MM.1S (cell line): Measurements from ENCODE around the gene DDAH2.

Source experiments
- DNase-seq: peaks from one replicate; pipeline ENCODE4 v3.0.0-alpha.2; 2015
- H2AFZ ChIP-seq: fragments of 300-600 bp; sonication (generic); 2 replicates; pipeline ENCODE4 v1.6.0; 2016; ENCODE audit warnings: antibody characterized with exemption, low read length
- H3F3A ChIP-seq: fragments of 300-600 bp; sonication (generic); 2 replicates; pipeline ENCODE4 v1.6.1; 2016; ENCODE audit warnings: mild to moderate bottlenecking, antibody characterized with exemption, low read length, moderate library complexity, mixed read lengths; ENCODE audit not compliant: insufficient read depth
- H3K27ac ChIP-seq: fragments of 300-600 bp; sonication (generic); 2 replicates; pipeline ENCODE4 v1.5.1; 2016; ENCODE audit warnings: mild to moderate bottlenecking, low read length
- H3K27me3 ChIP-seq: fragments of 300-600 bp; sonication (generic); replicated peaks from 2 replicates; pipeline ENCODE4 v1.6.0; 2016; ENCODE audit warnings: low read length; ENCODE audit not compliant: insufficient read depth
- H3K36me3 ChIP-seq: fragments of 300-600 bp; sonication (generic); replicated peaks from 2 replicates; pipeline ENCODE4 v1.6.1; 2016; ENCODE audit warnings: mild to moderate bottlenecking, low read length, mixed read lengths; ENCODE audit not compliant: insufficient read depth
- H3K4me1 ChIP-seq: fragments of 300-600 bp; sonication (generic); 2 replicates; pipeline ENCODE4 v1.6.1; 2016; ENCODE audit warnings: low read length, mixed read lengths
- H3K4me2 ChIP-seq: fragments of 300-600 bp; sonication (generic); 2 replicates; pipeline ENCODE4 v1.6.0; 2016; ENCODE audit warnings: low read depth, low read length
- H3K4me3 ChIP-seq: fragments of 300-600 bp; sonication (generic); 2 replicates; pipeline ENCODE4 v1.5.1; 2016; ENCODE audit warnings: low read length, mixed read lengths
- H3K79me2 ChIP-seq: fragments of 300-600 bp; sonication (generic); 2 replicates; pipeline ENCODE4 v1.6.1; 2016; ENCODE audit warnings: mixed run types, low read length, mixed read lengths
- H3K9ac ChIP-seq: fragments of 300-600 bp; sonication (generic); 2 replicates; pipeline ENCODE4 v1.6.1; 2016; ENCODE audit warnings: low read length, mixed read lengths
- H3K9me2 ChIP-seq: fragments of 300-600 bp; sonication (generic); replicated peaks from 2 replicates; pipeline ENCODE4 v1.6.1; 2016; ENCODE audit warnings: mild to moderate bottlenecking, low read length, mixed read lengths; ENCODE audit not compliant: insufficient read depth
- H3K9me3 ChIP-seq: fragments of 300-600 bp; sonication (generic); replicated peaks from 2 replicates; pipeline ENCODE4 v1.6.1; 2016; ENCODE audit warnings: mild to moderate bottlenecking, low read length, mixed read lengths; ENCODE audit not compliant: insufficient read depth
- H4K20me1 ChIP-seq: fragments of 300-600 bp; sonication (generic); 2 replicates; pipeline ENCODE4 v1.6.1; 2016; ENCODE audit warnings: mild to moderate bottlenecking, low read length, moderate library complexity, mixed read lengths; ENCODE audit not compliant: insufficient read depth
- CTCF ChIP-seq: fragments of 300-600 bp; sonication (generic); IDR thresholded peaks from 2 replicates; pipeline ENCODE4 v1.5.1; 2016; ENCODE audit warnings: antibody characterized with exemption, low read length, mixed read lengths
- EZH2 ChIP-seq: fragments of 300-600 bp; sonication (generic); optimal IDR thresholded peaks from 2 replicates; pipeline ENCODE3; 2017; ENCODE audit warnings: low read depth, mild to moderate bottlenecking, antibody characterized with exemption, low read length, mixed read lengths
- EZH2phosphoT487 ChIP-seq: fragments of 300-600 bp; sonication (generic); IDR thresholded peaks from 2 replicates; pipeline ENCODE4 v1.6.1; 2018; ENCODE audit warnings: antibody characterized with exemption, low read length

DDAH2 gene

DNA sequence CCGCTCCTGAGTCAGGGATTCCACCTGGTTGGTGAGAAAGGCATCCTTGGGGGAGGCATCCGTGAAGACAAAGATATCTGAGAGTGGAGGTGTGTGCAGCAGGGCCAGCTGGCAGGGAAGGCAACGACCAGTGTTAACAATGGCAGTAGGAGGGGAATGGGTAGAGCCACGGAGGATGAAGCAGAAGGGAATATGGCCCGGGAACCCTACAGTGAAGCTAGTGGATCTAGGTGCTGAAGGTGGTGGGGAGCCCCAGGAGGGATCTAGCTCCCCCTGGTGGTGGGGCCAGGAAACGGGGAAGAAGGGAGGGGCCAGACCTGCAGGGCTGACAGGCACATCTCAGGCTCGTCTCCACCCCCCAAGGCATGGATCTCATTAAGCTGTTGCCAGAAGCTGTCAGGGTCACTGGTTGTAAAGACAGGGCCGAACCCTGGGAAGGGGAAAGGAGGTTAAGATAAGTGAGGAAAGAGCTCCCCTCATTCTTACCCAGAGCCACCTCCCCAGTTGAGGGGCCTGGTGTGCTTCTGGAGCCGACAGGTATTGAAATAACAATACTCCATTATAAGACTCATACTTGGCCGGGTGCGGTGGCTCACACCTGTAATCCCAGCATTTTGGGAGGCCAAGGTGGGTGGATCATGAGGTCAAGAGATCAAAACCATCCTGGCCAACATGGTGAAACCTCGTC is 40.7 kb upstream of the DDAH2 start:
- H3K27ac ChIP-seq = no peak overlapping the region
- peak; percentile 76 for DNase-seq

DNA sequence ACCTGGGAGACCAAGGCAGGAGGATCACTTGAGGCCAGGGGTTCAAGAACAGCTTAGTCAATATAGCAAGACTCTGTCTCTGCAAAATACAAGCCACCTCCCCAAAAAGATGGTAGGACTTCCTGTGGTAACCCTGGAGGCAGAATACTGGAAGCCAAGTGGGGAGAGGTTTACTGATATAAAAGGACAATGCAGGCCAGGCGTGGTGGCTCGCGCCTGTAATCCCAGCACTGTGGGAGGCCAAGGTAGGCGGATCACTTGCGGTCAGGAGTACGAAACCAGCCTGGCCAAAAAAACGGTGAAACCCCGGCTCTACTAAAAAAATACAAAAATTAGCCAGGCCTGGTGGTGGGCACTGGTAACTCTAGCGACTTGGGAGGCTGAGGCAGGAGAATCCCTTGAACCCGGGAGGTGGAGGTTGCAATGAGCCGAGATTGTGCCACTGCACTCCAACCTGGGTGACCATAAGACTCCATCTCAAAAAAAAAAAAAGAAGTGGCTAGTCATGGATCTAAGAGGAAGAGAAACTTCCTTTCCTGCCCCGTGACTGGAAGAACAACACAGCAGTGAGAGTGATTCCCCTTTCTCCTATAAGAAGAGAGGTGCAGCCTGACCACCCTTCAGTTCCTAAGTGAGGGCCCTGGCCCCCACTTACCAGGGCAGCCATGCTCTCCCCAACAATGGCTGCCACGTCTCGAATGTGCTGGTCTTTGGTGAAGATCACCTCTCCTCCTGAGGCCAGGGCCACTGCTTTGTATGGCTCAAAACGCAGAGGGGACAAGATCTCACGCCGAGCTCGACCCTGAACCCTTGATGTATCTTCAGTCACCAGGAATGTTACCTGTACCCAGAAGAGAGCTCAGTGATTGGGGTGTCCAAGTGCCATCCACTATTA is 39.5 kb upstream of the DDAH2 start:
- H3K27me3 ChIP-seq = no peaks in the 10 kb centered on the region
- H3K36me3 ChIP-seq = no peaks in the 10 kb centered on the region
- no peak overlapping the region for H3K9ac ChIP-seq
- peaks cover 3% of the 10 kb centered on the region; the same call in 1 of the 2 replicates for H3F3A ChIP-seq
- peaks cover 13% of the 10 kb centered on the region for H3K4me1 ChIP-seq
- no peak for DNase-seq
- H3K4me2 ChIP-seq = no peak overlapping the region
- no peak overlapping the region for H3K4me3 ChIP-seq
- no peaks in the 10 kb centered on the region for H3K9me3 ChIP-seq
- no peaks in the 10 kb centered on the region for H3K79me2 ChIP-seq
- TF ChIP-seq CTCF (no peak), EZH2 (no peak), EZH2phosphoT487 (no peak)
- no peaks in the 10 kb centered on the region for H4K20me1 ChIP-seq
- H2AFZ ChIP-seq = no peak overlapping the region
- no peaks in the 10 kb centered on the region for H3K9me2 ChIP-seq
- no peak overlapping the region for H3K27ac ChIP-seq

More for the DNA sequence above, 40.7 kb upstream of the DDAH2 start:
- H3K79me2 ChIP-seq = no peaks in the 10 kb centered on the region
- no peak overlapping the region for H2AFZ ChIP-seq
- no peaks in the 10 kb centered on the region for H3K36me3 ChIP-seq
- H3K4me1 ChIP-seq = peaks cover under 1% of the 10 kb centered on the region; the same call in 1 of the 2 replicates
- no peak overlapping the region for H3K9ac ChIP-seq
- no peaks in the 10 kb centered on the region for H3K27me3 ChIP-seq
- no peak overlapping the region for H3K4me3 ChIP-seq
- no peaks in the 10 kb centered on the region for H3K9me2 ChIP-seq
- no peaks in the 10 kb centered on the region for H4K20me1 ChIP-seq
- H3F3A ChIP-seq = 0 out of 2 replicates have a peak, but pooled peaks cover 3% of the 10 kb centered on the region
- no peak overlapping the region for H3K4me2 ChIP-seq
- H3K9me3 ChIP-seq = no peaks in the 10 kb centered on the region
- TF ChIP-seq EZH2phosphoT487 (no peak), CTCF (peak; percentile 93), EZH2 (no peak)

DNA sequence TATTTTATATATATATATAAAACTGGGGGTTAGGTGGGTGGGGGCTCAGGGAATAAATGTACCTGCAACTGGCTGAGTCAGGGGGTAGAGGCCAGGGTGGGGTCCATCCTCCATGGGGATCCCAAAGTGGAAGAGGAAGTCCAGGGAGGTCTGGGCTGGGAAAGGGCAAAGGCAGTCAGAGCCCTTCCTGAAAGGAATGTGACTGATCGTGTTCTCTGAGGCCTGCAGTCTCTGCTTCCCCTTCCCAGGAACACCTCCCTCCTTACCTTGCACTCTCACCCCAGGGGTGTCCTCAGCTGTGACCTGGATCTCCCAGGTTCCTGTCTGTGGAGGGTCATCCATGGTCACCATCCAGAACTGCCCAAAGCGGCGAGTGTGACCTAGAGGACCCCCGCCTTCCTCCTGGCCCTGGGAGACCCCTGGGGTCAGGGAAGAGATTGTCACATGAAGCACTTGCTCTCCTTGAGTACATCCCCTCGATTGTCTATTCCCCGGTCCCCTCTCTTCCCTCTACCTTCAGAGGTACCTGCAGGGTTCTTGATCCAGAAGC is 38.1 kb upstream of the DDAH2 start:
- no peaks in the 10 kb centered on the region for H3K79me2 ChIP-seq
- peaks cover 3% of the 10 kb centered on the region; the same call in 1 of the 2 replicates for H3F3A ChIP-seq
- no peak overlapping the region for H3K4me2 ChIP-seq
- no peak for DNase-seq
- H3K27me3 ChIP-seq = no peaks in the 10 kb centered on the region
- no peaks in the 10 kb centered on the region for H4K20me1 ChIP-seq
- H3K27ac ChIP-seq = no peak overlapping the region
- no peak overlapping the region for H3K4me3 ChIP-seq
- H3K9me3 ChIP-seq = no peaks in the 10 kb centered on the region
- TF ChIP-seq EZH2 = no peak
- TF ChIP-seq EZH2phosphoT487 = no peak
- TF ChIP-seq CTCF = no peak
- H3K9me2 ChIP-seq = no peaks in the 10 kb centered on the region
- no peaks in the 10 kb centered on the region for H3K36me3 ChIP-seq
- no peak overlapping the region for H2AFZ ChIP-seq
- H3K9ac ChIP-seq = no peak overlapping the region
- peaks cover 16% of the 10 kb centered on the region for H3K4me1 ChIP-seq
